Measurements from ENCODE around the gene ZNF367.

Gene ZNF367

DNA sequence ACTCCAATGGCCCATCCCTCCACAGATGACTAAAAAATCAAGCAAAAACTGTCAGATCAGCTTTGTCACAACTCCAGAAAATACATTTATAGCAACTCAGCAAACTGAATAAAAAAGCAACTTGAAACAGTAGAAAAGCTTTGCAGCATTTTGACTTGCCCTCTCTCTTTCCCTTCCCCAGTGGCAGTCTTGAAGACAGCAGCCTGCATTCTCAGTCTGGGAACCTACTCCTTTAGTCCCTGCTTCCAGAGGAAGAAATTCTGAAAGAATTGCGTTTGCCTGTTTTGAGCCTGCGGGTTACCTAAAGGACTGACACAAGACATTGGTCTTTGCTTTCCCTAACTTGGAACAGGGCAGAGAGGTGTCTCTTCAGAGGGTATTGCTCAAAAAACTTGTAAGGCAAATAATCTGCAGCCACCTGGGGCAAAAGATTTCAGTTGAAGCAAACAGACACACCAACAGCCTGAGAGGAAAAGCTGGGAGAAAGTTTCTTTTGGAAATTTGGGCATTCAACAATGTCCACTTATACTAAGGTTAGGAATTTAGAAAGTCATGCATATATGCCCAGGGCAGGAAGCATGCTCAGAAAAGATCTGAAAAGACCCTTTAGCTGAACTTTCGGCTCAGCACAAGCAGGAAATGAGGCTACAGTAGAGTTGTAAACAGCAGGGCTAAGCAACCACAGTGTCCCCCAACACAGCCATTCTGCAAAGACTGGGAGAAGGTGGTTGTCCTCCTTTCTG, 19.4 kb downstream of the ZNF367 start:
- H3K4me3 ChIP-seq (ENCODE audit: extremely low read depth, insufficient read depth, low read length, poor library complexity, severe bottlenecking), result no peak overlapping the region
- WGBS, 2 experiments (ENCODE audit: insufficient coverage in 2 of 2), result 77 to 87% methylated on average over 3 of the region's 3 CpGs
- no peaks in the 10 kb centered on the region for H3K4me1 ChIP-seq (ENCODE audit: control insufficient read depth, insufficient read depth, low read length, poor library complexity, severe bottlenecking)
- no peaks in the 10 kb centered on the region for H3K9me3 ChIP-seq (ENCODE audit: control insufficient read depth, low read length)
- H3K36me3 ChIP-seq (ENCODE audit: control insufficient read depth, insufficient read depth, low read length), result peaks cover 24% of the 10 kb centered on the region
- H3K27ac ChIP-seq (ENCODE audit: low read depth, low read length, severe bottlenecking), result peak overlapping the region; percentile 75

DNA sequence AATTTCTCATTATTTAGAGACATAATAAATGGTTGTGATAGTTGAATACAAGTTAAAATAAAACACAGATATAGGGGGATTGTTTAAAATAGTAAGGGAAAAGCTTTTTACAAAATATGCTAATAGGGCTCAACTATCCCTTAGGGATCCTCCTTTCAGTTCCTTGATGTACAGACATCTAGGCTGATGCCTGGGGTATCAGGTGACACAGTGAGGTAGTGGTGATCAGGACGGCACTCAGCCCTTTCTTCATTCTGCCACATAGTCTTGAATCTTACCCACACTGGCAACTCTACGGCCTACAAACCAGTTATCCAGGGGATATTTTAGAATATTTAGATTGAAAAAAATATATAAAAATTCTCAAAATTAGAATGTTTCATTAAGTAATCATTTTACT, 22.2 kb downstream of the ZNF367 start:
- Histone ChIP-seq H3K36me3 (ENCODE audit: control insufficient read depth, insufficient read depth, low read length) (peaks cover 47% of the 10 kb centered on the region), H3K27ac (ENCODE audit: low read depth, low read length, severe bottlenecking) (no peak overlapping the region), H3K9me3 (ENCODE audit: control insufficient read depth, low read length) (no peaks in the 10 kb centered on the region), H3K4me3 (ENCODE audit: extremely low read depth, insufficient read depth, low read length, poor library complexity, severe bottlenecking) (no peak overlapping the region), H3K4me1 (ENCODE audit: control insufficient read depth, insufficient read depth, low read length, poor library complexity, severe bottlenecking) (no peaks in the 10 kb centered on the region)
- WGBS, 2 experiments (ENCODE audit: insufficient coverage in 2 of 2), result no CpG with 5 or more reads among the region's 2 CpGs

DNA sequence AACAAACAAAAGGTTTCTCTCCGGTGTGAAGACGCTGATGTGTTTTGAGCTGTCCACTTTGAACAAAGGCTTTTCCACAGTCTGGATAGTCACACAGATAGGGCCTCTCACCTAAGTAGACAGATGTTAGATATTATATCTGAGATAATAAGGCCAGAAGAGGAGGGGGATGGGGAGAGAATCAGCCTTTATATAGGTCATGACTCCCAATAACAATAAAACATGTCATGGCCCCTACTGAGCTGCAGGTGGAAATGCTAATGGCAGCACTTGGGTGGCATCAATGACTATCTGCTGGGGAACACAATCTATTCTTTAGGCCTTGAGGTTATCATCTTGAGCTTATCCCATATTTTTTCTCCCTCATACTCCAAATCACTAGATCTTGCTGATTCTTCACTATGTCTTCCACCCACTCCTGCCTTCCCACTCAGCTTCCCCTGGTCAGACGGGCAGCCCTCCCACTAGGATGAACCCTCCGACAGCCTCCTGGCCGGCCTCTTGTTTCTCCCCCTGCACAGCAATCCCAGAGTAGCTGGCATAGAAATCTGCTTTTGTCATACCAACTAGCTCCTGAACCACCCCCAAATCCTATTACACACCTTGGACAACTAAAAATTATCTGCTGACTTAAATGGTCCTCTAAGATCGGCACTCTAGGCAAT, 23.2 kb downstream of the ZNF367 start:
- peaks cover 55% of the 10 kb centered on the region for H3K36me3 ChIP-seq (ENCODE audit: control insufficient read depth, insufficient read depth, low read length)
- no peaks in the 10 kb centered on the region for H3K4me1 ChIP-seq (ENCODE audit: control insufficient read depth, insufficient read depth, low read length, poor library complexity, severe bottlenecking)
- WGBS, 2 experiments (ENCODE audit: insufficient coverage in 2 of 2), result 90 to 96% methylated on average over 6 of the region's 6 CpGs
- no peak overlapping the region for H3K27ac ChIP-seq (ENCODE audit: low read depth, low read length, severe bottlenecking)
- H3K9me3 ChIP-seq (ENCODE audit: control insufficient read depth, low read length), result no peaks in the 10 kb centered on the region
- no peak overlapping the region for H3K4me3 ChIP-seq (ENCODE audit: extremely low read depth, insufficient read depth, low read length, poor library complexity, severe bottlenecking)

DNA sequence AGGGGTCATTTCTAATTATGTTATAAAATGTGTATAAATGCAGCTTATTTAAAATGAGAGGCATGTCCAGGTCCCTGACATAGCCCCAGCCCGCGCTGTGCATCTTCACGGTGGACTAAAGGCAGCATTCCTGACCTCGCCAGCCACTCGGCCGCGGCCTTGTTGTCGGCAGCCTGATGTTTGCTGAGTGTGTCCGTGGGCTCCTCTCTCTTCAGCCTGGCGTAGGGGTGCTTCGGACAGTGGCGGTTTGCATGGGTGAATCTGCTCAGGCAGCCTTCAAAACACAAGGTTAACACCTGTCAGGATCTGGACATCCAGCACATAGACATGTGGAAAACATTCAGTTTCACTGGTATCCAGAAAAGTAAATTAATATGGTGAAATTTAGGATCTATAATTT, 25.9 kb downstream of the ZNF367 start:
- Histone ChIP-seq H3K4me1 (ENCODE audit: control insufficient read depth, insufficient read depth, low read length, poor library complexity, severe bottlenecking) (no peaks in the 10 kb centered on the region), H3K4me3 (ENCODE audit: extremely low read depth, insufficient read depth, low read length, poor library complexity, severe bottlenecking) (no peak overlapping the region), H3K9me3 (ENCODE audit: control insufficient read depth, low read length) (no peaks in the 10 kb centered on the region), H3K27ac (ENCODE audit: low read depth, low read length, severe bottlenecking) (no peak overlapping the region), H3K36me3 (ENCODE audit: control insufficient read depth, insufficient read depth, low read length) (peaks cover 72% of the 10 kb centered on the region)
- 97 to 98% methylated on average over 12 of the region's 12 CpGs for WGBS, 2 experiments (ENCODE audit: insufficient coverage in 2 of 2)

DNA sequence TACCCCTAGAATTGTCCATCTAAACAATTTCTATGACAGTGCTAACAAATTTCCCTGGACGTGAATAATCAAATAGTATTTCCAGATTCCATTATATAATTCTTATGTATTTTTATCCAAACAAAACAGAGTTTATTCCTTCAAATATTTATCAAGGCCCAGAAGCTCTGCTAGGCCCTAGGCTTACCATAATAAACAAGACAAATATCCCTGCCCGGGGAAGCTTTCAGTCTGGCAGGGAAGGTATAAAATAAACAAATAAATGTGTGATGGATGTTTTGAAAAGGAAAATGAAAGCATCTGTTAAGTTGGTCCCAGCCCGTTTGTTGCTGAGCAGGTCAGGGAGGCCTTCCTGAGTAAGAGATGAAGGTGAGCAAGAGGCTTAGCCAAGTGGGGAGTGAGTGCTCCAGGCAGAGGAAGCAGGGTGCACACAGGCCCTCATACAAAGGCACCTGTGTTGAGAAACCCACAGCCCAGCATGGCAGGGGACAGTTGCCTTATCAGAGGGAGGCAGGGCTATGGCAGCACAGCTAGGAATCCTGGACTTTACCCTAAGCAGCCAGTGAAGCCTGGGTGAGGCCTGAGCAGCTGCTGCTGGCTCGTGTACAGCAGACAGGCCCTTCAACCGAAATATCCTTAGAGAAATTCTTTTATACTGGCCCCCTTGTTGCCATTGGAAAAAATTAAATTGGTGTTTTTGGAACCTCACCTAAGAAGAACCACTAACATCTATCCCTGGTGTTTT, 27.0 kb downstream of the ZNF367 start:
- Histone ChIP-seq H3K36me3 (ENCODE audit: control insufficient read depth, insufficient read depth, low read length) (peaks cover 75% of the 10 kb centered on the region), H3K4me3 (ENCODE audit: extremely low read depth, insufficient read depth, low read length, poor library complexity, severe bottlenecking) (no peak overlapping the region), H3K4me1 (ENCODE audit: control insufficient read depth, insufficient read depth, low read length, poor library complexity, severe bottlenecking) (no peaks in the 10 kb centered on the region), H3K9me3 (ENCODE audit: control insufficient read depth, low read length) (no peaks in the 10 kb centered on the region), H3K27ac (ENCODE audit: low read depth, low read length, severe bottlenecking) (no peak overlapping the region)
- WGBS, 2 experiments (ENCODE audit: insufficient coverage in 2 of 2), result 92 to 96% methylated on average over 1 to 2 of the region's 5 CpGs

DNA sequence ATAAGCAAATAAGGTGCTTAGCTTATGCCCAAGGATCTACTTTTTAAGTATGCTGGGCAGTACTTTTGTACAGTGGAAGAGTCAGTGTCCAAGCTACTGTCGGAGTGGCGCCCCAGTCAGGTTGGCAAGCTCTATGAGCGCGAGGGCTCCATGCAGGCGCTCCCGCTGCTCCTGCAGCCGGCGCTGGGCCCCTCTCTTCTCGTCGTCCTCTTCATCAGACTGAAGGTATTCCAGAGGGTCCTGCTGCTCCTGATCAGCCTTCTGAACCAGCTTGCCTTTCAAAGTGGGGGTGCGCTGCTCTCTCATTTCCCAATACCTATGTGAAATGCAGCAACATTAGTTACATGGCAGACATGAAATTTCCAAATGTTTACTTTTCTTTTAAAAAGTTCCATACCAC, 30.0 kb downstream of the ZNF367 start:
- 91 to 97% methylated on average over 10 of the region's 11 CpGs for WGBS, 2 experiments (ENCODE audit: insufficient coverage in 2 of 2)
- peaks cover 3% of the 10 kb centered on the region for H3K4me1 ChIP-seq (ENCODE audit: control insufficient read depth, insufficient read depth, low read length, poor library complexity, severe bottlenecking)
- H3K4me3 ChIP-seq (ENCODE audit: extremely low read depth, insufficient read depth, low read length, poor library complexity, severe bottlenecking), result no peak overlapping the region
- peaks cover 61% of the 10 kb centered on the region for H3K36me3 ChIP-seq (ENCODE audit: control insufficient read depth, insufficient read depth, low read length)
- H3K27ac ChIP-seq (ENCODE audit: low read depth, low read length, severe bottlenecking), result no peak overlapping the region
- H3K9me3 ChIP-seq (ENCODE audit: control insufficient read depth, low read length), result no peaks in the 10 kb centered on the region

DNA sequence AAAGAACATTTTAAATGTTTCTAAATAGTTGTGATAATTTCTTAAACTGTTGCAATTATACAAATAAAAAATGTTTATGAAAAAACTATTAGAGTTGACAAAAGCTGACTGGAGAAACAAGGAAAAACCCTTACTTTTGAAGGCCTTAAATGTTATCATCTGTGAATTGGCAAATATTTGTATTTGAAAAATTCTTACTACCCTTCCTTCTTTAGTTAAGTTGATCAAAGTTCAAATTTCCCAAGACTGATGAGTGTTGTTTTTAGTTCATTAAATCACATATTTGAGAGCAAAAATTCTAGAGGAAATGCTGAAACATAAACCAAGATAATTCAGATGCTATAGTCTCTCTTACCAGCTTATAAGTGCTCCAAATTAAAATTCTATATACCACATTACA, 32.0 kb downstream of the ZNF367 start:
- Histone ChIP-seq H3K9me3 (ENCODE audit: control insufficient read depth, low read length) (no peaks in the 10 kb centered on the region), H3K36me3 (ENCODE audit: control insufficient read depth, insufficient read depth, low read length) (peaks cover 47% of the 10 kb centered on the region), H3K4me3 (ENCODE audit: extremely low read depth, insufficient read depth, low read length, poor library complexity, severe bottlenecking) (no peak overlapping the region), H3K4me1 (ENCODE audit: control insufficient read depth, insufficient read depth, low read length, poor library complexity, severe bottlenecking) (peaks cover 13% of the 10 kb centered on the region), H3K27ac (ENCODE audit: low read depth, low read length, severe bottlenecking) (no peak overlapping the region)

DNA sequence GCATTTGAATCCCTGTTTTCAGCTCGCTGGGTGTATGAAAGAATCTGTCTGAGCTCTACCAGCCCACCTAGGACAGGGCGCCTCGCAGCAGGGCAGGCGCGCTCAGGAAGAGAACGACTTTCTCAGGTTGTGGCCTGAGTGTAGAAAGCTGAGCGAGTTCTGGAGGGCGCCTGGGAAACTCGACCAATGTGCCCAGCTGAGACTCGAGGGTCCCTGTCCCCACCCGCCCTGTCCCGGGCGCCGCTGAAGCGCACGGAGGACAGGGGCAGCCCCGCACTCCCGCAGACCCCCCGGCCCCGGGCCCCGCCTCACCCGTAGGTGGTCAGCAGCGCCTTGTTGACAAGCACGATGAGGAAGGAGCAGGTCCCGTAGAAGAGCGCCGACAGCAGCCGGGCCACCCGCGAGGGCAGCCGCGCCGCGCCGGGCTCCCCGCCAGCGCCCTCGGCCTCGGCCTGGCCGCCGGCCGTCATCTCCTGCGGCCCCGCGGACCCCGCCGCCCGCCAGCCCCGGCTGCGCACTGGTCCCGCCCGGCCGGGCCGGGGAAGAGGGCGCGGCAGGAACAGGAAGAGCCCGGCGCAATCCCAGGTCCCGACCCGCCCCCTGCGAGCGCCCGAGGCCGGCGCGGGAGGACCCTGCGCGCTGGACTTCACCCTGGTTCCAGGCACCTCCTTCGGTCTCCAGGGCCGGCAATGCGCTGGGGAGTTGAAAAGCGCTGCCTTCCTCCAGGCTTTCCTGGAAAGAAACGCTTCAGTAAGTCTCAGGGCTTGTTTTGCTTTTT, 34.8 kb downstream of the ZNF367 start, which contains the start of gene SLC35D2:
TSS of gene SLC35D2 (minus strand) at position 547 of the 778 bp plus-strand sequence. CDS start at position 470, 77 bp downstream.
- Histone ChIP-seq H3K27ac (ENCODE audit: low read depth, low read length, severe bottlenecking) (no peak within 1 kb of the TSS), H3K4me1 (ENCODE audit: control insufficient read depth, insufficient read depth, low read length, poor library complexity, severe bottlenecking) (peaks cover 13% of the 10 kb centered on the region), H3K4me3 (ENCODE audit: extremely low read depth, insufficient read depth, low read length, poor library complexity, severe bottlenecking) (peak within 1 kb of the TSS; percentile 54), H3K36me3 (ENCODE audit: control insufficient read depth, insufficient read depth, low read length) (peaks cover 25% of the 10 kb centered on the region), H3K9me3 (ENCODE audit: control insufficient read depth, low read length) (no peaks in the 10 kb centered on the region)
- 0 to 2% methylated on average over 52 to 55 of the region's 73 CpGs for WGBS, 2 experiments (ENCODE audit: insufficient coverage in 2 of 2)

DNA sequence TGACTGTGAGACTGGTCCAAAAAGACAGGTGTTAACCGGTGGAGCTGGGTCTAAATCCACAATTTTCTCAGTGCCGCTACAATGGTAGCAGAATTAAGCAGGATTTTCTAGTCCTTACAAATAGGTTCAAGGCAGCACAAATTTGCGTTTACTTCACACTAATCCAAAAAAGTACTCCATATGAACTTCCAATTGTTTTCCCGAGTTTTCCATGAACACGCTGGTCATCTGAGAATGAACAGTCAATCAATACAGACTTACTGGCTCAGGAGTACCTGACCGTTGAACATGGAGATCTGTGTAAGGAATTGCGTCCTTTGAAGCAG, 35.4 kb downstream of the ZNF367 start:
- no peak overlapping the region for H3K27ac ChIP-seq (ENCODE audit: low read depth, low read length, severe bottlenecking)
- no peaks in the 10 kb centered on the region for H3K9me3 ChIP-seq (ENCODE audit: control insufficient read depth, low read length)
- 32 to 41% methylated on average over 5 to 7 of the region's 7 CpGs for WGBS, 2 experiments (ENCODE audit: insufficient coverage in 2 of 2)

DNA sequence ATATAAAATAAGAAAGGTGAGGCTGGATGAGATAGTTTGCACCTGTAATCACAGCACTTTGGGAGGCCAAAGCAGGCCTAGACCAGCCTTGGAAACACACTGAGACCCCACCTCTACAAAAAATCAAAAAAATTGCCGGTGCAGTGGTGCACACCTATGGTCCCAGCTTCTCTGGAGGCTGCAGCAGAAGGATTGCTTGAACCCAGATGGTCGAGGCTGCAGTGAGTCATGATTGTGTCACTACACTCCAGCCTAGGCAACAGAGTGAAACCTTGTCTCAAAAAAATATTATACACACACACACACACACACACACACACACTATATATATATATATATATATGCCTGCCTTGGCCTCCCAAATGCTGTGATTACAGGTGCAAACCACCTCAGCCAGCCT, 36.0 kb downstream of the ZNF367 start:
- 60 to 80% methylated on average over 1 of the region's 2 CpGs for WGBS, 2 experiments (ENCODE audit: insufficient coverage in 2 of 2)
- no peaks in the 10 kb centered on the region for H3K9me3 ChIP-seq (ENCODE audit: control insufficient read depth, low read length)
- H3K4me3 ChIP-seq (ENCODE audit: extremely low read depth, insufficient read depth, low read length, poor library complexity, severe bottlenecking), result peak overlapping the region; percentile 54
- peaks cover 16% of the 10 kb centered on the region for H3K36me3 ChIP-seq (ENCODE audit: control insufficient read depth, insufficient read depth, low read length)
- no peak overlapping the region for H3K27ac ChIP-seq (ENCODE audit: low read depth, low read length, severe bottlenecking)
- H3K4me1 ChIP-seq (ENCODE audit: control insufficient read depth, insufficient read depth, low read length, poor library complexity, severe bottlenecking), result peaks cover 23% of the 10 kb centered on the region

More for the DNA sequence above, 35.4 kb downstream of the ZNF367 start:
- H3K36me3 ChIP-seq (ENCODE audit: control insufficient read depth, insufficient read depth, low read length), result peaks cover 20% of the 10 kb centered on the region
- H3K4me1 ChIP-seq (ENCODE audit: control insufficient read depth, insufficient read depth, low read length, poor library complexity, severe bottlenecking), result peaks cover 17% of the 10 kb centered on the region
- peak overlapping the region; percentile 54 for H3K4me3 ChIP-seq (ENCODE audit: extremely low read depth, insufficient read depth, low read length, poor library complexity, severe bottlenecking)

Measured in mesodermal cell (in vitro differentiated cells).